Kidney epithelial cell (primary cell): Measurements from ENCODE around the gene TMEM208. TPM values are rescaled to one million over a fixed set of nuclear protein-coding genes. Genes with fewer than 3 reads are reported as not detected.

Experiments
- DNase-seq: peaks from one replicate; pipeline ENCODE4 v3.0.0-alpha.2; 2010; ENCODE audit warnings: low read depth
- H3K27me3 ChIP-seq: 2 replicates; pipeline ENCODE4 v1.6.0; 2011; ENCODE audit warnings: low read length; ENCODE audit not compliant: control insufficient read depth, insufficient read depth
- H3K36me3 ChIP-seq: 2 replicates; pipeline ENCODE4 v1.5.1; 2011; ENCODE audit warnings: low read length; ENCODE audit not compliant: control insufficient read depth, insufficient read depth
- H3K4me3 ChIP-seq: 2 replicates; pipeline ENCODE4 v1.5.1; 2011; ENCODE audit warnings: low read depth, mild to moderate bottlenecking, control low read depth, low read length
- CTCF ChIP-seq: IDR thresholded peaks from 2 replicates; pipeline ENCODE4 v1.5.1; 2011; ENCODE audit warnings: mild to moderate bottlenecking, moderate library complexity, low read length, control low read depth, inconsistent platforms; ENCODE audit not compliant: insufficient read depth, poor library complexity, severe bottlenecking
- total RNA-seq: library from RNA; depleted of rRNA; stranded (reverse); fragments of >200 nt; gene quantifications from 2 replicates; pipeline ENCODE4 v1.2.3, GENCODE V29; 2015

TMEM208 gene
- total RNA-seq, 1 donor from 2014 or later, result 59.3 TPM

GRCh38 chr16:67185651-67186134 is 41.2 kb upstream of the TMEM208 start:
- peaks cover 6% of the 10 kb centered on the region for H3K27me3 ChIP-seq
- H3K4me3 ChIP-seq, result no peak overlapping the region
- no peak for TF ChIP-seq CTCF
- H3K36me3 ChIP-seq, result no peaks in the 10 kb centered on the region
- DNase-seq, result no peak

- no peak for DNase-seq
- no peak for TF ChIP-seq CTCF
- peaks cover 6% of the 10 kb centered on the region for H3K27me3 ChIP-seq
- H3K36me3 ChIP-seq, result no peaks in the 10 kb centered on the region
- no peak overlapping the region for H3K4me3 ChIP-seq
Observed at GRCh38 chr16:67186550-67186950, 40.4 kb upstream of the TMEM208 start.

- no peak for TF ChIP-seq CTCF
- Histone ChIP-seq H3K4me3 (no peak overlapping the region), H3K27me3 (peaks cover 6% of the 10 kb centered on the region), H3K36me3 (no peaks in the 10 kb centered on the region)
- no peak for DNase-seq
Observed at GRCh38 chr16:67187175-67187890, 39.6 kb upstream of the TMEM208 start.

GRCh38 chr16:67188323-67188722 is 38.6 kb upstream of the TMEM208 start:
- no peaks in the 10 kb centered on the region for H3K36me3 ChIP-seq
- TF ChIP-seq CTCF, result no peak
- H3K27me3 ChIP-seq, result peaks cover 6% of the 10 kb centered on the region
- DNase-seq, result no peak
- no peak overlapping the region for H3K4me3 ChIP-seq

- DNase-seq, result no peak
- no peak for TF ChIP-seq CTCF
- H3K36me3 ChIP-seq, result no peaks in the 10 kb centered on the region
- H3K4me3 ChIP-seq, result no peak overlapping the region
- H3K27me3 ChIP-seq, result peaks cover 6% of the 10 kb centered on the region
Observed at GRCh38 chr16:67188798-67189197, 38.1 kb upstream of the TMEM208 start.

GRCh38 chr16:67190041-67190440 is 36.9 kb upstream of the TMEM208 start, which contains the start of gene EXOC3L1:
Gene EXOC3L1, minus strand, starts transcription at chr16:67190136. Its CDS starts 460 bp downstream, at chr16:67189676.
- H3K4me3 ChIP-seq, result no peak within 1 kb of the TSS
- peaks cover 2% of the 10 kb centered on the region for H3K27me3 ChIP-seq
- no peak for TF ChIP-seq CTCF
- DNase-seq, result no peak
- no peaks in the 10 kb centered on the region for H3K36me3 ChIP-seq
